Stimulated activated CD8-positive, alpha-beta memory T cell treated with anti-CD3 and anti-CD28 coated beads, Interleukin-15, amount 100 ng/mL, for 4 hours (primary cell): ENCODE results near the gene SPRR2D.
"Not testable (repeated sequence)": the region's sequence is repeated elsewhere in the genome, so short reads cannot be mapped to it uniquely, and the experiment has no call there.

Experiments used
- DNase-seq, 2 donors: peaks; one replicate each; pipeline ENCODE4 v3.0.0-alpha.2; 2020; ENCODE audit warnings: low read depth in 2 of 2

SPRR2D gene

GRCh38 chr1:153011235-153011758, 29.6 kb downstream of the SPRR2D start:
- not testable (repeated sequence) for DNase-seq

- DNase-seq: no peak
Measured at GRCh38 chr1:153001382-153001781, 39.5 kb downstream of the SPRR2D start, which contains the start of gene SPRR3. SPRR3 (plus strand) TSS chr1:153001749; CDS start chr1:153003021, 1,272 bp downstream.

GRCh38 chr1:153000294-153000693, 40.6 kb downstream of the SPRR2D start:
- no peak for DNase-seq

- no peak for DNase-seq
Measured at GRCh38 chr1:152999818-153000217, 41.1 kb downstream of the SPRR2D start.

GRCh38 chr1:152998476-152998875, 42.4 kb downstream of the SPRR2D start:
- DNase-seq: no peak

- no peak for DNase-seq
Measured at GRCh38 chr1:152997901-152998300, 43.0 kb downstream of the SPRR2D start.

GRCh38 chr1:152996633-152997400, 44.1 kb downstream of the SPRR2D start:
- DNase-seq: no peak

- no peak for DNase-seq
Measured at GRCh38 chr1:152995842-152996241, 45.1 kb downstream of the SPRR2D start.

- DNase-seq: no peak
Measured at GRCh38 chr1:152993186-152993585, 47.7 kb downstream of the SPRR2D start.
